B cell (primary cell): ENCODE measurements around the gene USP34. TPM values are rescaled to one million over a fixed set of nuclear protein-coding genes. Genes with fewer than 3 reads are reported as not detected.

Experiments
- ATAC-seq: fragments of 200-7000 bp; cut with Tn5 transposase; one replicate; pipeline ENCODE4 v1.10.0; 2021; ENCODE audit warnings: low read depth, mild to moderate bottlenecking, moderate number of reproducible peaks, moderate library complexity
- CTCF ChIA-PET: fragments of 350-600 bp; sonication (Branson Sonifier 250); formaldehyde crosslinking; loops from one replicate; lab custom pipeline; 2021; ENCODE audit warnings: antibody characterized with exemption, inconsistent platforms; lab: Charles Lee
- POLR2A ChIA-PET: fragments of 350-600 bp; sonication (Branson Sonifier 250); formaldehyde crosslinking; loops from one replicate; lab custom pipeline; 2021; ENCODE audit warnings: antibody characterized with exemption; lab: Charles Lee
- DNase-seq: peaks from one replicate; pipeline ENCODE4 v3.0.0; 2013
- H2AFZ ChIP-seq: 2 replicates; pipeline ENCODE4 v1.6.1; 2012; ENCODE audit warnings: mild to moderate bottlenecking, low read depth, low read length; ENCODE audit not compliant: insufficient read depth, poor library complexity, severe bottlenecking
- H3K27ac ChIP-seq, 2 donors: 1 replicate in 1 of 2; 2 replicates in 1 of 2; pipeline ENCODE4 v1.5.1; 2012 to 2013; ENCODE audit warnings: low read length in 2 of 2, mild to moderate bottlenecking in 2 of 2, moderate library complexity in 1 of 2
- H3K27me3 ChIP-seq, 4 experiments: fragments of 200-600 bp in 1 of 4; sonication (generic) in 1 of 4; replicated peaks in 1 of 4; 1 replicate in 2 of 4; 2 replicates in 2 of 4; pipeline versions ENCODE4 v1.6.1 to v1.7.0; 2013 to 2016; ENCODE audit warnings: low read length in 3 of 4, mild to moderate bottlenecking in 2 of 4, mixed read lengths in 1 of 4, moderate library complexity in 1 of 4; ENCODE audit not compliant: insufficient read depth in 4 of 4, control insufficient read depth in 3 of 4; ENCODE audit errors: control extremely low read depth in 1 of 4
- H3K36me3 ChIP-seq, 2 experiments: replicated peaks in 1 of 2; 1 replicate in 1 of 2; 2 replicates in 1 of 2; pipeline versions ENCODE4 v1.6.1 to v1.7.1; 2013; ENCODE audit warnings: low read length in 1 of 2; ENCODE audit not compliant: insufficient read depth in 2 of 2, control insufficient read depth in 1 of 2; ENCODE audit errors: control extremely low read depth in 1 of 2, extremely low read depth in 1 of 2
- H3K4me1 ChIP-seq, 2 donors: fragments of 200-600 bp in 1 of 2; sonication (generic) in 1 of 2; 1 replicate in 1 of 2; 2 replicates in 1 of 2; pipeline versions ENCODE4 v1.5.1 to v1.6.1; 2013 to 2017; ENCODE audit warnings: low read length in 2 of 2; ENCODE audit not compliant: control insufficient read depth in 2 of 2, insufficient read depth in 2 of 2
- H3K4me2 ChIP-seq: replicated peaks from 2 replicates; pipeline ENCODE3; 2012; ENCODE audit warnings: mild to moderate bottlenecking, low read depth, low read length; ENCODE audit not compliant: poor library complexity, severe bottlenecking
- H3K4me3 ChIP-seq, 5 experiments: fragments of 200-600 bp in 1 of 5; sonication (generic) in 1 of 5; 1 replicate in 3 of 5; 2 replicates in 2 of 5; pipeline versions ENCODE4 v1.5.1 to v1.7.0; 2011 to 2016; ENCODE audit warnings: low read length in 4 of 5, mild to moderate bottlenecking in 4 of 5, low read depth in 2 of 5, control low read depth in 1 of 5, moderate library complexity in 1 of 5; ENCODE audit not compliant: insufficient read depth in 1 of 5; ENCODE audit errors: control extremely low read depth in 1 of 5, extremely low read depth in 1 of 5
- H3K79me2 ChIP-seq: fragments of 200-600 bp; sonication (generic); one replicate; pipeline ENCODE4 v1.6.0; 2016; ENCODE audit warnings: low read length; ENCODE audit not compliant: control insufficient read depth, insufficient read depth
- H3K9ac ChIP-seq: fragments of 200-600 bp; sonication (generic); 2 replicates; pipeline ENCODE4 v1.6.1; 2017; ENCODE audit warnings: mild to moderate bottlenecking, low read length, moderate library complexity
- H3K9me3 ChIP-seq, 3 donors: one replicate each; pipeline versions ENCODE4 v1.6.1 to v1.7.1; 2013; ENCODE audit warnings: low read length in 2 of 3; ENCODE audit not compliant: control insufficient read depth in 2 of 3, insufficient read depth in 1 of 3; ENCODE audit errors: control extremely low read depth in 1 of 3
- H4K20me1 ChIP-seq: 2 replicates; pipeline ENCODE4 v1.6.0; 2012; ENCODE audit warnings: mild to moderate bottlenecking, low read length; ENCODE audit not compliant: insufficient read depth, control insufficient read depth, poor library complexity, severe bottlenecking
- H3K27ac Mint-ChIP-seq: one replicate; pipeline ENCODE4 v1.8.0; 2021; ENCODE audit warnings: mixed read lengths
- H3K27me3 Mint-ChIP-seq: one replicate; pipeline ENCODE4 v1.8.0; 2021; ENCODE audit warnings: mixed read lengths
- H3K4me1 Mint-ChIP-seq: one replicate; pipeline ENCODE4 v1.8.0; 2021; ENCODE audit warnings: mixed read lengths
- H3K4me3 Mint-ChIP-seq: one replicate; pipeline ENCODE4 v1.8.0; 2021; ENCODE audit warnings: mixed read lengths
- H3K9me3 Mint-ChIP-seq: one replicate; pipeline ENCODE4 v1.8.0; 2022; ENCODE audit warnings: mixed read lengths; ENCODE audit not compliant: insufficient read depth
- CTCF ChIP-seq: fragments of 200-600 bp; IDR thresholded peaks from one replicate; pipeline ENCODE4 v1.8.0; 2022; ENCODE audit warnings: antibody characterized with exemption, mild to moderate bottlenecking
- EZH2 ChIP-seq: IDR thresholded peaks from 2 replicates; pipeline ENCODE4 v1.6.1; 2012; ENCODE audit warnings: borderline replicate concordance, low read depth, mild to moderate bottlenecking, moderate library complexity, low read length; ENCODE audit not compliant: insufficient read depth, poor library complexity, severe bottlenecking
- whole genome bisulfite sequencing: methylation state at CpG from one replicate; pipeline ENCODE4 v1.1.5; 2013; ENCODE audit warnings: missing lambda C conversion rate; ENCODE audit not compliant: insufficient coverage; 5-methylcytosine and 5-hydroxymethylcytosine counted together
- intact Hi-C: fragments of 100-400 bp; cut with micrococcal nuclease; formaldehyde crosslinking; loops from one replicate; pipeline ENCODE4 v1.10.0; 2022
- polyA plus RNA-seq: library from polyadenylated mRNA; depleted of rRNA; stranded (reverse); fragments of >200 nt; gene quantifications from 2 replicates; pipeline ENCODE4 v1.2.3, GENCODE V29; 2012
- total RNA-seq, 2 donors: library from RNA; stranded (reverse); fragments of 120-200 nt in 1 of 2; gene quantifications; 1 replicate in 1 of 2; 2 replicates in 1 of 2; pipeline versions ENCODE4 v1.2.3 to v1.2.4, GENCODE V29; 2013 to 2022

The USP34 gene
- total and polyA plus RNA-seq, 2 donors (not counting 1 experiment from before 2014, with no cell fraction given), result 70.3 to 311 TPM

- no peaks in the 10 kb centered on the region for H3K27me3 Mint-ChIP-seq
- no peak overlapping the region for H3K4me2 ChIP-seq
- peaks cover 66% of the 10 kb centered on the region for H3K4me1 Mint-ChIP-seq
- peaks cover 100% of the 10 kb centered on the region for H3K79me2 ChIP-seq
- WGBS, result no CpG with 5 or more reads among the region's 5 CpGs
- no peak overlapping the region for H3K4me3 ChIP-seq
- H3K9ac ChIP-seq, result no peak overlapping the region
- H2AFZ ChIP-seq, result no peak overlapping the region
- H3K9me3 Mint-ChIP-seq, result no peaks in the 10 kb centered on the region
- no peaks in the 10 kb centered on the region for H3K27me3 ChIP-seq
- H3K36me3 ChIP-seq, result peaks cover 2 to 3% of the 10 kb centered on the region in 2 experiments
- ATAC-seq (no peak), DNase-seq (no peak)
- H3K9me3 ChIP-seq, result peaks cover 0 to 1% (median 0%) of the 10 kb centered on the region in 3 donors
- H3K27ac ChIP-seq, result peak overlapping the region in 1 of 2 donors; percentile 41
- no peak overlapping the region for H3K4me3 Mint-ChIP-seq
- CTCF ChIA-PET, result interaction anchor here (0.7 kb wide), 1 partner anchor 342 kb away, joined by 3 read pairs; no protein-coding TSS in a partner anchor
- H3K4me1 ChIP-seq, result peaks cover 23 to 33% of the 10 kb centered on the region in 2 donors
- H3K27ac Mint-ChIP-seq, result no peak overlapping the region
- POLR2A ChIA-PET, result no interaction called here
- intact Hi-C loops, result no loop called here
- H4K20me1 ChIP-seq, result peaks cover 85% of the 10 kb centered on the region
- TF ChIP-seq CTCF (no peak), EZH2 (no peak)
These were observed 16.5 kb downstream of the USP34 start for GRCh38 chr2:61454383-61454782.

GRCh38 chr2:61452392-61452791, 18.5 kb downstream of the USP34 start:
- Histone ChIP-seq H3K9me3 (no peaks in the 10 kb centered on the region), H3K9ac (no peak overlapping the region), H3K36me3 (peaks cover 2 to 3% of the 10 kb centered on the region in 2 experiments), H2AFZ (no peak overlapping the region), H4K20me1 (peaks cover 84% of the 10 kb centered on the region), H3K27ac (no peak overlapping the region), H3K4me1 (peaks cover 21 to 25% of the 10 kb centered on the region in 2 donors), H3K4me3 (no peak overlapping the region), H3K27me3 (no peaks in the 10 kb centered on the region), H3K79me2 (peaks cover 100% of the 10 kb centered on the region), H3K4me2 (no peak overlapping the region)
- peaks cover 57% of the 10 kb centered on the region for H3K4me1 Mint-ChIP-seq
- intact Hi-C loops, result no loop called here
- TF ChIP-seq CTCF (no peak), EZH2 (no peak)
- WGBS, result 97% methylated on average over 4 of the region's 8 CpGs
- ATAC-seq, result no peak
- no peaks in the 10 kb centered on the region for H3K27me3 Mint-ChIP-seq
- no peak for DNase-seq
- no peaks in the 10 kb centered on the region for H3K9me3 Mint-ChIP-seq
- POLR2A ChIA-PET, result interaction anchor here (0.6 kb wide), 1 partner anchor 10 kb away, joined by 5 read pairs; no protein-coding TSS in a partner anchor
- H3K4me3 Mint-ChIP-seq, result no peak overlapping the region
- CTCF ChIA-PET, result interaction anchor here (0.6 kb wide), 1 partner anchor 13 kb away, joined by 3 read pairs; no protein-coding TSS in a partner anchor
- peak overlapping the region; percentile 18 for H3K27ac Mint-ChIP-seq
